ENCODE data around the gene EXOC3L1.

Gene EXOC3L1

DNA sequence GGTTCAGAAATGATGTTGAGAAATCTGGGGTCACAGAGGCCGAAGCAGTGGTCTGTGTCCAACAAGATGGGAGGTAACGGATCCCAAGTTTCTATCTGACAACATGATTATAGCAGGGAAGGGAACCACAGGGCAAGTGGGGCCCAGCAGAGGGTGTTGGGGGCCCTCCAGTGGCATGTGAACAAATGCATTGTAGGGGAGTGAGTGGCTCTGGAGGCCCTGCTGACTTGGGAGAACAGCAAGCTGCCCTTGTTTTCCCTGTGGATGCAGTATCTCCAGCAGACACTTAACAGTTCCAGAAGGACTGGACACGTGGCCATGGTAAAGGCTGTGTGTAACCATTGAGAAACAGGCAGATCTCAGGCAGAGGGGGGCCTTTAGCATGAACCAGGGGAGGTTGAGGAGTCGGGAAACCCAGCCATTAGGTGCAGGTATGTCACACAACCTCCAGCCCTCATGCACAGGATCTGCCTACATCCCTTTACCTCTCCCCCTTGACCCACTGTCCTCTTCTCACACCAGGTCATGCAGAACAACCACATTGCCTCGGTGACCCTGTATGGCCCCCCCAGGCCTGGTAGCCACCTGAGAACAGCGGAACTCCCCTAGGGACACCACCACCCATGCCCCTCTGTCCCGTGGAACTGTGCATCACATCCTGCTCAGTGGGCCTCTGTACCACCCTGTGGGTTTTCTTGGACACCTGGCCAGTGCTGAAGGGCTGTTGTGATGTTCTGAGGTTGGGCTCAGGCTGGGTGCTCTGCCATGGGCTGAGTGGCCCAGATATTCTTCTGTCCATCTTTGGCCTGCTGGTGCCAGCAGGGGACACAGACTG is 43.2 kb downstream of the EXOC3L1 start:
- no peak overlapping the region for H3K4me3 ChIP-seq (ENCODE audit: low read length in 2 of 2)
- peaks cover 2 to 10% of the 10 kb centered on the region in 2 donors for H3K4me1 ChIP-seq (ENCODE audit: control insufficient read depth in 2 of 2, insufficient read depth in 2 of 2, low read length in 2 of 2)
- H3K9ac ChIP-seq (ENCODE audit: low read depth in 1 of 2, low read length in 2 of 2), result no peak overlapping the region
- no peaks in the 10 kb centered on the region for H3K27me3 ChIP-seq (ENCODE audit: control insufficient read depth in 2 of 2, insufficient read depth in 2 of 2, low read length in 2 of 2)
- H3K9me3 ChIP-seq (ENCODE audit: control insufficient read depth in 2 of 2, low read length in 2 of 2), result no peaks in the 10 kb centered on the region
- peaks cover 48 to 59% of the 10 kb centered on the region in 2 donors for H3K36me3 ChIP-seq (ENCODE audit: control insufficient read depth in 2 of 2, insufficient read depth in 2 of 2, low read length in 2 of 2)
- H3K27ac ChIP-seq (ENCODE audit: low read depth in 2 of 2, low read length in 2 of 2), result no peak overlapping the region

DNA sequence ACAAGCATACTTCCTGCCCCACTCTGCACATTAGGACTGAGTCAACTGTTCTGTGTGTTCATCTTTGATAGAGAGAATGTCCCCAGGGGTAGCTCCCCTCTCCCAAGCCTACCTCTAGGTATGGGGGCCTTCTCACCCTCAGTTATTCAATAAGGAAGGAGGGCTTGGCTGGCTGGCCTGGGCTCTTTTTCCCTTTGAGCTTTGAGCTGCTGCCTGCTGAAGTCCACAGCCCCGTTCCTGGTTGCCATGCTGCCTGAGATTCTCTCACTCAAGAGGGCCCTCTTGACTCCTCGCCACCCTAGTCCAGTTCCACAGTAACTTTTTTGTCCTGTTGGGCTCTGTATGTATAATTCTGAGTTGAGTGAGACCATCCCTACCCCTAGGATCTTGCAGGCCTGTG is 44.2 kb downstream of the EXOC3L1 start:
- Histone ChIP-seq H3K9me3 (ENCODE audit: control insufficient read depth in 2 of 2, low read length in 2 of 2) (no peaks in the 10 kb centered on the region), H3K27me3 (ENCODE audit: control insufficient read depth in 2 of 2, insufficient read depth in 2 of 2, low read length in 2 of 2) (no peaks in the 10 kb centered on the region), H3K4me1 (ENCODE audit: control insufficient read depth in 2 of 2, insufficient read depth in 2 of 2, low read length in 2 of 2) (peaks cover 2 to 4% of the 10 kb centered on the region in 2 donors), H3K36me3 (ENCODE audit: control insufficient read depth in 2 of 2, insufficient read depth in 2 of 2, low read length in 2 of 2) (peaks cover 58 to 69% of the 10 kb centered on the region in 2 donors), H3K4me3 (ENCODE audit: low read length in 2 of 2) (no peak overlapping the region), H3K9ac (ENCODE audit: low read depth in 1 of 2, low read length in 2 of 2) (no peak overlapping the region), H3K27ac (ENCODE audit: low read depth in 2 of 2, low read length in 2 of 2) (no peak overlapping the region)

DNA sequence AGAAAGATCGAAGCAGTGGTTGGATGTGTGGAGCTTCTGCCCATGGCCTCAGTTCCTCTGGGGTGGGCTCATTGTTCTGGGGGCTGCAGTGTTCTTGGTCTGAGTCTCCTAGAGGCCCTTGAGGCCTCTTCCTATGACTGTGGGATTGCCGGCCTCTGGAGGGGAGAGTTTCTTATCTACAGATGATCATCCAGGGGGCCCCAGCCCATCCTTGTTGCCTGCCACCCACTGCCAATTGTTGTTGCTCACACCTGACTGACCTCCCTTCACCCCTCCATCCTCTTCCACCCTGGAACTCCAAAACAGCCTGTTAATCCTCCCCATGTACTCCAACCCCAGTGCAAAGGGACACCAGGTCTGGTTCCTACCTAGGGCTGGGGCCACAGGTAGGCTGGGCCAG is 45.0 kb downstream of the EXOC3L1 start:
- Histone ChIP-seq H3K4me1 (ENCODE audit: control insufficient read depth in 2 of 2, insufficient read depth in 2 of 2, low read length in 2 of 2) (no peaks in the 10 kb centered on the region), H3K36me3 (ENCODE audit: control insufficient read depth in 2 of 2, insufficient read depth in 2 of 2, low read length in 2 of 2) (peaks cover 65 to 77% of the 10 kb centered on the region in 2 donors), H3K4me3 (ENCODE audit: low read length in 2 of 2) (no peak overlapping the region), H3K27me3 (ENCODE audit: control insufficient read depth in 2 of 2, insufficient read depth in 2 of 2, low read length in 2 of 2) (no peaks in the 10 kb centered on the region), H3K27ac (ENCODE audit: low read depth in 2 of 2, low read length in 2 of 2) (no peak overlapping the region), H3K9ac (ENCODE audit: low read depth in 1 of 2, low read length in 2 of 2) (no peak overlapping the region), H3K9me3 (ENCODE audit: control insufficient read depth in 2 of 2, low read length in 2 of 2) (no peaks in the 10 kb centered on the region)

DNA sequence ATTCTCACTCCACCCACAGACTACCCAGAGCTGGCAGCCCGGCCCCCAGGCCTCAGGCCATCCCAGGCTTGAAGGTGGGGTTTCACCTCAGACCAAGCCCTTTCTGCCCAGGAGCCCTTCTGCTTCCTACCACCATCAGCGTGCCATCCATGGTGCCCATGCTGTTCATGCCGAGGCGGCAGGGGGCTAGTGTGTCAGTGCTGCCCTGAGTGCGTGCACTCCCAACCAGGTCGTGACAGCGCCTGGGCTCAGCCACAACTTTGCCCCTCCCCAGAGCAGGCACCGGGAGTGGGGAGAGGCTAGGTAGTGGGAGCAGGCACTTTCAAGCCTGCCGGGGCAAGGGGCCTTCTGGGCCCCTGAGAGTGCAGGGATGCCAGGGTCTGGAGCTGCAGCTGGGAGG is 47.6 kb downstream of the EXOC3L1 start:
- Histone ChIP-seq H3K9me3 (ENCODE audit: control insufficient read depth in 2 of 2, low read length in 2 of 2) (no peaks in the 10 kb centered on the region), H3K4me1 (ENCODE audit: control insufficient read depth in 2 of 2, insufficient read depth in 2 of 2, low read length in 2 of 2) (no peaks in the 10 kb centered on the region), H3K4me3 (ENCODE audit: low read length in 2 of 2) (no peak overlapping the region), H3K36me3 (ENCODE audit: control insufficient read depth in 2 of 2, insufficient read depth in 2 of 2, low read length in 2 of 2) (peaks cover 67 to 82% of the 10 kb centered on the region in 2 donors), H3K27me3 (ENCODE audit: control insufficient read depth in 2 of 2, insufficient read depth in 2 of 2, low read length in 2 of 2) (no peaks in the 10 kb centered on the region), H3K27ac (ENCODE audit: low read depth in 2 of 2, low read length in 2 of 2) (no peak overlapping the region), H3K9ac (ENCODE audit: low read depth in 1 of 2, low read length in 2 of 2) (no peak overlapping the region)

DNA sequence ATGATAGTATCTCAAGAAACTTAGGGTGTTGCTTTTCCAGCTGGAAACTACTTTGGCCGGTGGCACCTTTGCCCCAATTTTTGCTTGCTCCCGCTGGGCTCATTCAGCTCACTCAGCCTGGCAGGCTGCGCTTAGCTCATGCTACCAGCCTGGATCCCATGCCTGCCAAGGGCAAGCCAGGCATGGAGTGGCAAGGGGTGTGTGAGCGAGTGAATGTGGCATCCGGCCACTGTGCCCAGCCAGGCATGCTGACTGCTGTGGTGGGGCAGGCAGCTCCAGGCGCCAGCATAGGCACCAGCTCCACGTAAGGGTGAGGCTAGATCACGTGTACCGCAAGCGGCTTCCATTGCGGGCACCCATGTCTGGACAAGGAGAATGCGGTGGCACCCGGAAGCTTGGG is 48.5 kb downstream of the EXOC3L1 start:
- no peaks in the 10 kb centered on the region for H3K27me3 ChIP-seq (ENCODE audit: control insufficient read depth in 2 of 2, insufficient read depth in 2 of 2, low read length in 2 of 2)
- H3K36me3 ChIP-seq (ENCODE audit: control insufficient read depth in 2 of 2, insufficient read depth in 2 of 2, low read length in 2 of 2), result peaks cover 57 to 77% of the 10 kb centered on the region in 2 donors
- H3K9me3 ChIP-seq (ENCODE audit: control insufficient read depth in 2 of 2, low read length in 2 of 2), result no peaks in the 10 kb centered on the region
- H3K4me1 ChIP-seq (ENCODE audit: control insufficient read depth in 2 of 2, insufficient read depth in 2 of 2, low read length in 2 of 2), result no peaks in the 10 kb centered on the region
- no peak overlapping the region for H3K27ac ChIP-seq (ENCODE audit: low read depth in 2 of 2, low read length in 2 of 2)
- no peak overlapping the region for H3K9ac ChIP-seq (ENCODE audit: low read depth in 1 of 2, low read length in 2 of 2)
- H3K4me3 ChIP-seq (ENCODE audit: low read length in 2 of 2), result no peak overlapping the region

DNA sequence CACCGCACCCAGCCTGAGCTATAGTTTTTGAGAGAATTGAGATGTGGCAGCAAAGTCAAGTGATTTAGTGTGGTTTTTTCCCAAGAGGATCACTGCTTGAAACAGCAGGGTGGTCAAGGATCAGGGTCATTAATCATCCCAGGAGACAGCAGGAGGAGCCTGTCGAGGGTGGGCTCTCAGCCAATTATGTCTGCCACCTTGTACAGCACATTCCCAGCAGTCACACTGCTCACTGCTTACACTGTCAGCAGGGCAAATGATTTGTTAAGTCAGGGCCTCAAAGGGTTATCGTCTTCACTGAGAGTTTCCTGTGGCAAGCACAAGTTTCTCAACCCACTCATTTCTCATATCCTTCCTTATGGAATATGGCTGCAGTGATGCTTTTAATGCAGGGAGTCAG is 52.3 kb downstream of the EXOC3L1 start:
- Histone ChIP-seq H3K36me3 (ENCODE audit: control insufficient read depth in 2 of 2, insufficient read depth in 2 of 2, low read length in 2 of 2) (peaks cover 44 to 69% of the 10 kb centered on the region in 2 donors), H3K27me3 (ENCODE audit: control insufficient read depth in 2 of 2, insufficient read depth in 2 of 2, low read length in 2 of 2) (no peaks in the 10 kb centered on the region), H3K4me1 (ENCODE audit: control insufficient read depth in 2 of 2, insufficient read depth in 2 of 2, low read length in 2 of 2) (no peaks in the 10 kb centered on the region), H3K4me3 (ENCODE audit: low read length in 2 of 2) (no peak overlapping the region), H3K27ac (ENCODE audit: low read depth in 2 of 2, low read length in 2 of 2) (no peak overlapping the region), H3K9ac (ENCODE audit: low read depth in 1 of 2, low read length in 2 of 2) (no peak overlapping the region), H3K9me3 (ENCODE audit: control insufficient read depth in 2 of 2, low read length in 2 of 2) (no peaks in the 10 kb centered on the region)

Data from mucosa of rectum (tissue), 2 donors.